ENCODE results near the gene NEU2.

- no peak for TF ChIP-seq TARDBP (IDR thresholded peaks at IDR 0.05)
- TF ChIP-seq ZNF384 (IDR thresholded peaks at IDR 0.05) = no peak
- no peak for TF ChIP-seq ELF4 (IDR thresholded peaks at IDR 0.05)
- TF ChIP-seq BHLHE40 (IDR thresholded peaks at IDR 0.05; ENCODE audit: borderline replicate concordance) = no peak
- no peak for TF ChIP-seq NFRKB (IDR thresholded peaks at IDR 0.05)
- TF ChIP-seq PKNOX1 (IDR thresholded peaks at IDR 0.05) = no peak
- TF ChIP-seq FOXK2 (IDR thresholded peaks at IDR 0.05) = no peak
- TF ChIP-seq FOXA1 (IDR thresholded peaks at IDR 0.05) = no peak
- no peak for TF ChIP-seq L3MBTL2 (conservative IDR thresholded peaks at IDR 0.05)
These were observed 9.4 kb downstream of the NEU2 start for GRCh38 chr2:233041722-233042323.

Data from HEK293T (cell line).